HUES64 (cell line): ENCODE measurements around the gene NCSTN.

Experiments
- H3K27ac ChIP-seq: 2 replicates; pipeline ENCODE4 v1.7.0; 2013; ENCODE audit warnings: low read depth, low read length, inconsistent platforms
- H3K27me3 ChIP-seq: 2 replicates; pipeline ENCODE4 v1.6.1; 2013; ENCODE audit warnings: mild to moderate bottlenecking, low read length; ENCODE audit not compliant: insufficient read depth
- H3K36me3 ChIP-seq: 2 replicates; pipeline ENCODE4 v1.6.1; 2013; ENCODE audit warnings: mild to moderate bottlenecking, low read length; ENCODE audit not compliant: insufficient read depth
- H3K4me1 ChIP-seq: 2 replicates; pipeline ENCODE4 v1.6.1; 2013; ENCODE audit warnings: mild to moderate bottlenecking, low read length, moderate library complexity; ENCODE audit not compliant: insufficient read depth
- H3K4me3 ChIP-seq: 2 replicates; pipeline ENCODE4 v1.5.1; 2013; ENCODE audit warnings: mild to moderate bottlenecking, low read length, moderate library complexity
- H3K9ac ChIP-seq: 2 replicates; pipeline ENCODE4 v1.6.1; 2013; ENCODE audit warnings: mild to moderate bottlenecking, low read depth, low read length
- H3K9me3 ChIP-seq: 2 replicates; pipeline ENCODE4 v1.6.1; 2013; ENCODE audit warnings: low read depth, low read length; ENCODE audit not compliant: insufficient read depth
- WGBS: fragments of 150-250, 120-280 bp; methylation state at CpG from one replicate; pipeline ENCODE4 v1.1.7; 2013; ENCODE audit warnings: missing lambda C conversion rate; 5-methylcytosine and 5-hydroxymethylcytosine counted together

The NCSTN gene

GRCh38 chr1:160328184-160328583 is 15.0 kb upstream of the NCSTN start:
- WGBS, result 95% methylated on average over 8 of the region's 8 CpGs
- Histone ChIP-seq H3K27me3 (no peaks in the 10 kb centered on the region), H3K4me1 (no peaks in the 10 kb centered on the region), H3K36me3 (peaks cover 96% of the 10 kb centered on the region), H3K9ac (no peak overlapping the region), H3K27ac (no peak overlapping the region), H3K4me3 (no peak overlapping the region), H3K9me3 (no peaks in the 10 kb centered on the region)

GRCh38 chr1:160330119-160330518 is 13.1 kb upstream of the NCSTN start:
- Histone ChIP-seq H3K9me3 (no peaks in the 10 kb centered on the region), H3K4me1 (no peaks in the 10 kb centered on the region), H3K9ac (no peak overlapping the region), H3K36me3 (peaks cover 98% of the 10 kb centered on the region), H3K27me3 (no peaks in the 10 kb centered on the region), H3K27ac (no peak overlapping the region), H3K4me3 (no peak overlapping the region)

- H3K9ac ChIP-seq, result no peak overlapping the region
- no peaks in the 10 kb centered on the region for H3K27me3 ChIP-seq
- no peaks in the 10 kb centered on the region for H3K9me3 ChIP-seq
- H3K4me3 ChIP-seq, result no peak overlapping the region
- H3K27ac ChIP-seq, result no peak overlapping the region
- peaks cover 95% of the 10 kb centered on the region for H3K36me3 ChIP-seq
- H3K4me1 ChIP-seq, result no peaks in the 10 kb centered on the region
These were observed 10.7 kb upstream of the NCSTN start for GRCh38 chr1:160332516-160332915.

GRCh38 chr1:160338580-160338979 is 4.6 kb upstream of the NCSTN start:
- peaks cover 63% of the 10 kb centered on the region for H3K36me3 ChIP-seq
- no peak overlapping the region for H3K27ac ChIP-seq
- H3K4me1 ChIP-seq, result peaks cover 13% of the 10 kb centered on the region; the same call in 1 of the 2 replicates
- H3K4me3 ChIP-seq, result no peak overlapping the region
- WGBS, result 94% methylated on average over 4 of the region's 4 CpGs
- H3K9ac ChIP-seq, result no peak overlapping the region
- H3K9me3 ChIP-seq, result no peaks in the 10 kb centered on the region
- H3K27me3 ChIP-seq, result no peaks in the 10 kb centered on the region

- no peak overlapping the region for H3K9ac ChIP-seq
- peaks cover 13% of the 10 kb centered on the region; the same call in 1 of the 2 replicates for H3K4me1 ChIP-seq
- peaks cover 53% of the 10 kb centered on the region for H3K36me3 ChIP-seq
- H3K27me3 ChIP-seq, result no peaks in the 10 kb centered on the region
- H3K4me3 ChIP-seq, result no peak overlapping the region
- H3K27ac ChIP-seq, result no peak overlapping the region
- H3K9me3 ChIP-seq, result no peaks in the 10 kb centered on the region
- WGBS, result 100% methylated on average over 3 of the region's 3 CpGs
These were observed 3.0 kb upstream of the NCSTN start for GRCh38 chr1:160340146-160340545.

GRCh38 chr1:160340866-160341265 is 2.3 kb upstream of the NCSTN start:
- Histone ChIP-seq H3K4me3 (peak overlapping the region; percentile 95; the same call in 1 of the 2 replicates), H3K36me3 (peaks cover 54% of the 10 kb centered on the region), H3K27me3 (no peaks in the 10 kb centered on the region), H3K9ac (no peak overlapping the region), H3K4me1 (peaks cover 13% of the 10 kb centered on the region; the same call in 1 of the 2 replicates), H3K27ac (no peak overlapping the region), H3K9me3 (no peaks in the 10 kb centered on the region)
- WGBS, result 55% methylated on average over 2 of the region's 2 CpGs

GRCh38 chr1:160342526-160342925 is 657 bp upstream of the NCSTN start:
- Histone ChIP-seq H3K9me3 (no peaks in the 10 kb centered on the region), H3K27me3 (no peaks in the 10 kb centered on the region), H3K4me3 (peak overlapping the region; percentile 95), H3K4me1 (peaks cover 13% of the 10 kb centered on the region; the same call in 1 of the 2 replicates), H3K27ac (peak overlapping the region; percentile 61; the same call in 1 of the 2 replicates), H3K36me3 (peaks cover 54% of the 10 kb centered on the region), H3K9ac (peak overlapping the region; percentile 89)
- WGBS, result under 1% methylated on average over 7 of the region's 7 CpGs

- Histone ChIP-seq H3K4me1 (peaks cover 13% of the 10 kb centered on the region; the same call in 1 of the 2 replicates), H3K9ac (peak overlapping the region; percentile 89; the same call in 1 of the 2 replicates), H3K27me3 (no peaks in the 10 kb centered on the region), H3K4me3 (peak overlapping the region; percentile 95), H3K36me3 (peaks cover 54% of the 10 kb centered on the region), H3K27ac (no peak overlapping the region), H3K9me3 (no peaks in the 10 kb centered on the region)
- WGBS, result 90% methylated on average over 3 of the region's 3 CpGs
These were observed 1.1 kb downstream of the NCSTN start for GRCh38 chr1:160344241-160344640.

- Histone ChIP-seq H3K27ac (no peak overlapping the region), H3K27me3 (no peaks in the 10 kb centered on the region), H3K9ac (no peak overlapping the region), H3K36me3 (peaks cover 54% of the 10 kb centered on the region), H3K4me3 (no peak overlapping the region), H3K9me3 (no peaks in the 10 kb centered on the region), H3K4me1 (peaks cover 13% of the 10 kb centered on the region; the same call in 1 of the 2 replicates)
- WGBS, result 98% methylated on average over 5 of the region's 6 CpGs
These were observed 1.8 kb downstream of the NCSTN start for GRCh38 chr1:160344936-160345335.

- no peak overlapping the region for H3K27ac ChIP-seq
- no peaks in the 10 kb centered on the region for H3K9me3 ChIP-seq
- 95% methylated on average over 10 of the region's 10 CpGs for WGBS
- H3K36me3 ChIP-seq, result peaks cover 65% of the 10 kb centered on the region
- no peak overlapping the region for H3K9ac ChIP-seq
- H3K27me3 ChIP-seq, result no peaks in the 10 kb centered on the region
- H3K4me3 ChIP-seq, result no peak overlapping the region
- peaks cover 6% of the 10 kb centered on the region; the same call in 1 of the 2 replicates for H3K4me1 ChIP-seq
These were observed 3.3 kb downstream of the NCSTN start for GRCh38 chr1:160346463-160346862.

GRCh38 chr1:160346958-160347357 is 3.8 kb downstream of the NCSTN start:
- Histone ChIP-seq H3K27me3 (no peaks in the 10 kb centered on the region), H3K4me3 (no peak overlapping the region), H3K27ac (no peak overlapping the region), H3K36me3 (peaks cover 70% of the 10 kb centered on the region), H3K9me3 (no peaks in the 10 kb centered on the region), H3K9ac (no peak overlapping the region), H3K4me1 (peaks cover under 1% of the 10 kb centered on the region; the same call in 1 of the 2 replicates)
- 89% methylated on average over 2 of the region's 4 CpGs for WGBS

GRCh38 chr1:160351629-160352028 is 8.4 kb downstream of the NCSTN start:
- Histone ChIP-seq H3K9ac (no peak overlapping the region), H3K27me3 (no peaks in the 10 kb centered on the region), H3K36me3 (peaks cover 97% of the 10 kb centered on the region), H3K27ac (no peak overlapping the region), H3K4me1 (no peaks in the 10 kb centered on the region), H3K9me3 (no peaks in the 10 kb centered on the region), H3K4me3 (no peak overlapping the region)
- 93% methylated on average over 4 of the region's 4 CpGs for WGBS
